Upper lobe of left lung (tissue), 4 donors: ENCODE data around the gene GINS1.

Experiments used
- CTCF ChIP-seq, 6 experiments: fragments of 450-650 bp in 4 of 6; fragments of 200-600 bp in 2 of 6; sonication (generic) in 2 of 6; IDR thresholded peaks; one replicate each; pipeline ENCODE4 v1.5.1; 2016 to 2019; ENCODE audit warnings: antibody characterized with exemption in 6 of 6
- EP300 ChIP-seq, 4 donors: sonication (generic); formaldehyde crosslinking; IDR thresholded peaks; one replicate each; pipeline ENCODE4 v1.5.1; 2017; ENCODE audit warnings: antibody characterized with exemption in 4 of 4, control low read depth in 2 of 4

GRCh38 chr20:25378189-25378883, 29.1 kb upstream of the GINS1 start:
- TF ChIP-seq CTCF (IDR thresholded peaks at IDR 0.05): no peak
- TF ChIP-seq EP300 (IDR thresholded peaks at IDR 0.05): no peak
